Germinal center (tissue), 1 donor: ENCODE results near the gene CILP2.

ENCODE experiments used
- DNase-seq: peaks from one replicate; pipeline ENCODE4 v3.0.0; 2012; ENCODE audit warnings: mixed read lengths, low spot score

Gene CILP2

DNA sequence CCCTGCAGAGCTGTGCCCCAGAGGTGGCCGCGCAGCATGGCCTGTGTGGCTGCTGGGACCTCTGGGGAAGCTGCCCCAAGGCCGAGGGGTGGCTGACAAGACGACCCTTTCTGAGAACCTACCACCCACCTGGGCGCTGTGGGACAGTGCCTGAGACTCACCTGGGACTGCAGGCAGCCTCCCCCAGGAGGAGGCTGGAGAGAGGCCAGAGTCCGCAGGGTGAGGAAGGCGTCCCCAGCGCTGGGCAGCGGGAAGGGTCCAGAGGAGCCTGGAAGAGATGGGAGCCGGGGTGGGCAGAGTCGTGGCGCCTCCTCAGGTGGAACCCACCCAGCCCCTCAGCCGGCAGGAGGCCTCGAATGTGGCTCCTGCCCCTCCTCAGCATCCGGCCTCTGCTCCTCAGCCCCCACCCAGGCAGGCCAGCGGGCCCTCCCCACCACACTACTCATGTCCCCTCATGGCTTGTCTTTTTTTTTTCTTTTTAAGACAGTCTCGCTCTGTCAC is 25.3 kb downstream of the CILP2 start:
- DNase-seq: no peak

DNA sequence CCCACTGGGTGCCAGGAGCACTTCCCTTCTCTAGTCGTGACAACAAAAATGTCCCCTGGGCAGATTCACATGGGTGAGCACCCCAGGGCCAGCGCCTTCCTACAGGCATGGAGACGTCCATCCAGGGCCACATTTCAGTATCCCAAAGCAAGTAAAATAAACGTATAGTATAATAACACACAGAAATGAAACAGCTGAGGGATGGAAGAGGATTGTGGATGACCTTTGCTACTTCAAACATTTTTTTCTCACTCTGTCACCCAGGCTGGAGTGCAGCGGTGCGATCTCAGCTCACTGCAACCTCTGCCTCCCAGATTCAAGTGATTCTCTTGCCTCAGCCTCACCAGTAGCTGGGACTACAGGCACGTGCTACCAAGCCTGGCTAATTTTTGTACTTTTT is 28.2 kb downstream of the CILP2 start:
- no peak for DNase-seq

DNA sequence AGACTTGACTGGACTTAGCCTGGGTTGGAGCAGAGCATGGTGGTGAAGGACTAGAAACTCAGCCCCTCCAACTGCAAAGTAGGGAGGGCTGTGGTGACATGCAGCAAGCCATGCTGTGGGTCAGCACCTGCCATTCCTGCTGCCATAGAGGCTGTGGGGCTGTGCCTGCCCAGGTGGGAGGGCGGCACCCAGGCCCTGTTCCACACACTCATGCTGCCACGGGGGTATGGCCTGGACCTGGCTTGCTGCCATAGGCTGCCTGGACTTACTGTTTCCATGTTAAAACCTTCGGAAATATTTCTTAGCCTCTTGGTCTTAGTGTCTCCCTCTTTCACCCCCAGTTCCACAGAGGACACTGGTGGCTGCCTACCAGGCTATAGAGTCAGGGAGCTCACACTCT is 29.3 kb downstream of the CILP2 start:
- no peak for DNase-seq

DNA sequence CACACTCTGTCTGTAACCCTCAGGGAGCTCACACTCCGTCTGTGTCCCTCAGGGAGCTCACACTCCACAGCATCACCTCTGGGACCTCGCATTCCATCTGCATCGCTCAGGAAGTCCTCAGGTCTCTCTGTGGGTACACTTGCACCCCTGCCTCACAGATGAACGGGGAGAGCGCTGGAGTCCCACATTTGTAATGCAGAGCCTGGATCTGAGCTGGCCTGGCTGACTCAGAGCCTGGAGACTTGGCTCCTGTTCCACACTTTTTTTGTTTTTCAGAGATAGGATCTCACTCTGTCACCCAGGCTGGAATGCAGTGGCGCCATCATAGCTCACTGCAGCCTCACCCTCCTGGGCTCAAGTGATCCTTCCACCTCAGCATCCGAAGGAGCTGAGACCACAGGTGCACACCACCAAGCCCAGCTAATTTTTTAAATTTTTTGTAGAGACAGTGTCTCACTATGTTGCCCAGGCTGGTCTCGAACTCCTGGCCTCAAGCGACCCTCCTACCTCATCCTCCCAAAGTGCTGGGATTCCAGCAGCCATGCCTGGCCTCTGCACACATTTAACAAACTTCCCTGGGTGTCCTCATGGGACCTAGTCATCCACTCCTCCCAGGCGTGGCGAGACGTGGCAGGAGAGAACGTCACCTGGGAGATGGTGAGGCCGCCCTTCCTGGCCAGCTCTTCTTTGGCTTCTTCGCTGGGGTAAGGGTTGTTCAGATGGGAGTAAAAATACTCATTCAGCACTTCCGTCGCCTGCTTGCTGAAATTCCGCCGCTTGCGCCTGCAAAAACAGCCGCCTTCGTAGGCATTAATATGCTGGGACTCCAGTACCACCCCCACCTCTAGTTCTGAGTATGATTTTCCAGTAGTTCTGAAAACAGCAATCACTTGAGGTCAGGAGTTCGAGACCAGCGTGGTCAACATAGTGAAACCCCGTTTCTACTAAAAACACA is 31.0 kb downstream of the CILP2 start:
- no peak for DNase-seq

DNA sequence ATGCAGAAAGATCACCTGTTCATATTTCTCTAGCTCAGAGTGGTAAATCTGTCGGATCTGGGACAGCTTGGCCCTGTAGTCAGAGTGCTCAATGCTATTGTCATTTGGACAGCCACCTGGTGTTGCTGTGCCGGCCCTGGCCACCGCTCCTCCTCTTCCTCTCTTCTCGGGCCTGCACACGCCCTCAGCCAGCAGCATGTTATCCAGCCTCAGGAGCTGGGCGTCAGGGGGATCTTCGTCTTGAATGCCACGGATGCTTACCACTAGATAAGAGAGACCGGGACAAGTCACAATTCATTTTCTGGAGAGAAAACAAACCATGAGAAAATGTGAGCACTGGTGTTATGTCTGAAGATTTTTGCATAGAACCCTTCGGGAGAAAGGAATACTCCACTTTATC is 32.5 kb downstream of the CILP2 start:
- no peak for DNase-seq

DNA sequence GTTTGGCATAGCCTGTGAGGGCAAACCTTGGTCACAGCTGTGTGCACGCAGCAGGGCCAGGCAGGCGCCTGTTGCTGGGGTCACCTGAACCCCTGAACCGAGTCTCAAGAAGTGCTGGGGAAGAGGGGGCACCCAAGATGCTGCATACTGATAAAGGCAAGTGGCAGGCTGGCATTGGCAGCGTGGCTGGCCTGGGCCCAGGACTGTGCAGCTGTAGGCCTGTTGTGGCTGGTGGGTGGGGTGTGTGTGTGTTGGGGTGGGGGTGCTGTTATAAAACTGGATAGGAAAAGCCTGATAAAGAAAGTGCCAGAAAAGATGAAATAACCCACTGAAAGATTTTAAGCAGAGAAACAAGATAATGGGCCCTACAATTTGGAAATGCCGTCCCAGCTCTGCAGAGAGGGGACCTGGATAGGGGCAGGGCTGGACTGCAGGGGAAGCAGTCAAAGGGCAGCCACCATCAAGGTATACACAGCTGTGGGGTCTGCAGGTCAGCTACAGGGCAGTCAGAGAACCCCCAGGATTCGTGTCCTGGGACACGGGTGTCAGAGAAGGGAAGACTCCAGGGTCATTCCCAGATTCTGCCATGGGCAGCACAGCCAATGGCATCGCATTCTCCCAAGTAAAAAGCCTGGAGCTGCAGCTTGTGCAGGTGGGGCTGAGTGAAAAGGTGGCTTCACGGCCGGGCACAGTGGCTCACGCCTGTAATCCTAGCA is 33.2 kb downstream of the CILP2 start:
- no peak for DNase-seq

DNA sequence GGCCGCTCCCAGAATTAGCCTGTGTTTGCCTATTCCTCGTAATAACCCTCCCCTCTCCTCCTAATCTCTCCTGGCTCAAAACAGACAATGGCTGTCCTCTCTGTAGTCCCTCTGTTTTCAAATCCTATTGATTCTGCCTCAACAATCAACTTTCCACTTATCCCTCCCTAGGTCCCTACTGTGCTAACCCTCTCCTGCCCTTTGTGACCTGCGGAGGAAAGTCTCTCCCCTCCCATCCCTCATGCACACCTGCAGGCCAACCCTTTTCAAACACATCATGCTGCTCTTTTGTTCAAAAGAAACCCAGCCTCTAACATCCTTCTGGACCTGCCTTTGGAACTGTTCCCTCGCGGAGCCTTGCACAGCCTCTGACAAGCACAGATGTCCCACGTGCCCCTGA is 37.3 kb downstream of the CILP2 start:
- DNase-seq: no peak

DNA sequence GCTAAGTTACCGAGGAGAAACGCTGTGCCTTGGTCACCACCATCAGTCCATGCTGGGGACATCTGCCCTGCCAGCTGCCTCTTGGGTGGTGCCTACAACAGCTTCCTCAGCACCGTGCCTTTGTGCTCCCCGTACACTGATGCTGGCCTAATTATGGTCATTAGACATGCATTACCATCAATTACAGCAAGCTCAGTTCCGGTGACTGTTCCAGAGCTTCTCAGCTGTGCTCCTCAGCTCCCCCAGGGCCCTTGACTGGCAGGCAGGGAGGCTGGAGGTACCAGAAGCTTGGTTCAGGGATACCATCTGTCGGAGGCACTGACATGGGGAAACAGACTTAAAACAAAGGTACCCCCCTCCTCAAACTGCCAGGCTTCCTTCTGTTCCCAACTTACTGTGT is 40.2 kb downstream of the CILP2 start:
- no peak for DNase-seq

DNA sequence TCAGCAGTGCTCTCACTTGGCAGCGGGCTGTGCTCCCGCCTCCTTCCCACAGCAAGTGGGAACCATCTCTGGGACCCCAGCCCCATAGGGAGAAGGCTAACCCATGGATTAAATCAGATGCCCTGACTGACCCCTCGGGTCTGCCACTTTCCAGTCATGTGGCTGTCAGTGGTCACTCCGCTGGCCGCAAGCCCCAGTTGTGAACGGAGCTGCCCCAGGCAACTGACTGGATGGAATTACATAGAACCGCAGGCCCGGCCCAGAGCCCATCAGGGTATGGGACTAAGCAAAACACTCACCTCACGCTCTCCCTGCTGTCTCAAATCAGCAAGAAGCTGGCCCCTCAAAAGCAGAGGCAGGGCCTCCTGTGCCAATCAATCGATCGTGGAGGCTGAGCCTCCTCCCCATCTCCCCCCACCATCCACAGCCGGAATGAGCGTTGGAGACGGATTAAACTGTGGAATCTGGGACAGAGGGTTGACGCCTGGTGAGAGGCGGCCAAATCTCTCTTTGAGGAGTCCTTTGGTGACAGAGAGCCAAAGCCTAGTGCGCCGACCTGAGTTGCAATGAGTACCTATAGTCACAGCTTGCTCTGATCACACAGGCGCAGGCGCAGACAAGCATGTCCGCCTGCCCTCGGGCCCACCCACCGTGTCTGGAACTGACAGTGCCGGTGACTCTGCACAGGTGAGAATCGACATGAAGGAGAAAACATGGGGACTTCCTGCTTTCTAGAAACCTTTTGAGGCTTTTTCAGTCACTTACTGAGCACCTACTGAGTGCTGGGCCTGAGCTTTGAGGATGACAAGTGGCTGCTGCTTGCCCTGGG is 41.7 kb downstream of the CILP2 start:
- DNase-seq: no peak

DNA sequence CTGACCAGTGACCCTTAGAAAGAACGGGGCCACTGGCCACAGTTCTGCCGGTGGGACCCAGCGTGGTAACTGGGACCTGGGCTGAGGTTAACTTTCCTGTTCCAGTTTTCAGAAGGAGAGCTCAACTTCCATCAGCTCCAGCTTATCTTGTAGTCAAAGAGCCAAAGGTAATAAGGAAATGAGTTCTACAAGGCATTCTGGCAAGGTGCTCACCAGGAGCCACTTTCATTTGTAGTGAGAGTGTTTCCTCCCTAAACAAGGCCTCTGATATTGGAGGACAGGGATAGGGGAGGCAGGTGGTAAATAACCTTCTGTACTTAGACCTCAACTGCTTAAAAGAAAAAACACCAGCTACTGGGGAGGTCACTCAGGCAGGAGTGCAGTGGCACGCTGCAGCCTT is 42.4 kb downstream of the CILP2 start:
- DNase-seq: no peak

DNA sequence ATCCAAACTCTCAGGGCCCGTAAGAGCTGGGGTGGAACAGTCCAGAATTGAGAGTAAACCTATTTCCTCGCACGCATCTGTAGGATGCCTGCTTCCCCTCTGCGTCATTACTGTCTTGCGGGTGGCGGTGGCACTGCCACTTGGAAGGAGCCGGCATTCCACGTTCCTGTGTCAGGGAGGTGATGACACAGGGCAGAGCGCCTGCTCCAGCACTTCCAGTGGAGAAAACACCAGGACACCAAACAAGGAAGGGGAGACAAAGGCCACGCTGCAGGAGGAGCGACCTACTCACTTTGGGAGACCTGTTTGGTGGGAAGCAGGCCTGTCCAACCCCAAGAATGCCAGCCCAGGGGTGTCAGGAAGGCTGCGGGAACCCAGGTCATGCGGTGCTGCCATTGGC is 43.3 kb downstream of the CILP2 start:
- no peak for DNase-seq

DNA sequence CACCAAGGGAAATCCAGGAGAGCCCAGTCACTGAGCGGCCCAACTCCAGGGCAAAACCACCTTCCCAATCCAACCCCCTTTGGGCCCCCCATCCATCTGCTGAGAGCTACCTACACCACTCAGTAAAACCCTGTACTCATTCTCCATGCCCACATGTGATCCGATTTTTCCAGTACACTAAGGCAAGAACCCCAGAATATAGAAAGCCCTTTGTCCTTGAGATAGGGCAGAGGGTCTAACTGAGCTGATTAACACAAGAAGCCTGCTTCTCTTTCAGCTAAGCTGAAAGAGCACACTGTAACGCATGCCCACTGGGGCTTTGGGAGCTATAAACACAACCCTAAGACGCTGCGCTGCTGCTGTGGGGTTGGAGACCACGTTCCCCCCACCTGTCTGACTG is 44.4 kb downstream of the CILP2 start:
- no peak for DNase-seq

DNA sequence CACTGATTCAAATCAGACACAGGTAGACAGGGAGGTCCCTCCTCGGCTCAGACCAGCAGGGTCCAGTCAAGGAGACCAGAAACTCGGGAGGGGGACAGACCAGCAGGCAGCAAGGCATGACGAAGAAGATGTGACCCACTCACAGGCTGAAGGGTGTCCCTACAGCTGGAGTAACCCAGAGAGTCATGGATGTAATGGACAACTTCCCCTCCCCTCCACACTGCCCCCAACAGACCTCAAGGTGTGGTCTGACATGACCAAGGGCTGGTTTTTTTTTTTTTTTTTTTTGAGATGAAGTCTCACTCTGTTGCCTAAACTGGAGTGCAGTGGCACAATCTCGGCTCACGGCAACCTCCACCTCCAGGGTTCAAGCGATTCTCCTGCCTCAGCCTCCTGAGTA is 46.3 kb downstream of the CILP2 start:
- DNase-seq: no peak

DNA sequence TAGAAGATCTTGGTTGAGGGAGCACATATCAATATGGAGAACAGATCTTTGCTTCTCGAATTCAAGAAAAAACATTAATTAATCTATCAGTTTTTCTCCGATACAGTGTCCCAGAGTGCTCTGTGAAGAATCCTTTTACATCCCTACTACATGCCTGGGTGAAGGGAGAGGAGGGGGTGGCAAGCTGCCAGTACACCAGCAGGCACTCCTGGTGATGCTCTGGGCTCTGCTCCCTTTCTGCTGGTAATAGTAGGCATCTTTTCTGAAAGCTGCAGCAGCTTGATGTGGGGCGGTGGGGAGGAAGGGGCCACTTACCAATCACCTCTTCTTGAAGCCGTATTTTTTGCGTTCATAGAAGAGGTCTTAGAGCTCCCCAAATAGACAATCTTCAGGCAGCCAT is 49.7 kb downstream of the CILP2 start:
- no peak for DNase-seq

DNA sequence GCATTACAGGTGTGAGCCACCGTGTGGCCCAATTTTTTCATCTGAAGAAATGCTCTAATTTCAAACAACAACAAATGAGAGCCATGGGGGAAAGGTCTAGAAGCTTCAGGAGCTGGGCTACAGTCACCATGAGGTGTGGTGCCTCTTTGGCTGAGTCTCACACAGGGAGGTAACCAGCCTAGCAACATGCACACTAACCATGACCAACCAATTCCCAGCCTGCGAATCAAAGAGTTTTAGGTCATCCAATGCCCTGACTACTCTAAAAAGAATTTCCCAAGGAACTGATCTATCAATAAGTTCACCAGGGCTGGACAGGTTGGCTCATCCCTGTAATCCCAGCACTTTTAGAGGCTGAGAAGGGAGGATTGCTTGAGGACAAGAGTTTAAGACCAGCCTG is 50.5 kb downstream of the CILP2 start:
- no peak for DNase-seq

DNA sequence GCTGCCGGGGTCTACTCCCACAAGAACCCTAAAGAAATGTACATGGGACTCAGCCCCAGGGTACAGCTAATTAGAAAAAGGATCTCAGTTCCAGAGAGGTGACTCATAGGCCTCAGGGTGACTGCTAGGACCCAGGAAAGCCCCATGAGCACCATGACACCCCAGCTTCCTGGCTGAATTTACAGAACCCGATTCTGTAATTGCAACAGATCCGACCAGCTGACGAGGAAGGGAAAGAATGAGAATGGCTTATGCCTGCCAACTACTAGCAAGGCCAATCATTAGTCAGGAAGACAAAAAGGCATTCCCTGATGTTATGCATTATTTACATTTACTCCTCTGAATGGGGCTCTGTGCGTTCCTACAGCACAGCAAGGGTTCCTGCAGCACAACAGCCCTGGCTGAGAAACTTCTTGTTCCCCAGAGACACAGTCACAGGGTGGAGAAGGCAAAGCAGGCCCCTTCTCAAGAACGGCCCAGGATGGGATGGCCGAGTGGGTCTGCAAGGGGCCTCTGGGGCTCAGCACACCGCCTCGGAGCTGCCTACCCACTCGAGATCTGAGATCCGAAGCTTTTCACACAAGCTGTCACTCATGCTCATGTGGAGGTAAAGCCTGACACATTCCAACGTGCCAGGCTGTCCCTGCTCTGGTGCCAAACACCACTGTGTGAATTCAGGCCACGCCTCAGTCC is 53.2 kb downstream of the CILP2 start:
- DNase-seq: peak; percentile 58

DNA sequence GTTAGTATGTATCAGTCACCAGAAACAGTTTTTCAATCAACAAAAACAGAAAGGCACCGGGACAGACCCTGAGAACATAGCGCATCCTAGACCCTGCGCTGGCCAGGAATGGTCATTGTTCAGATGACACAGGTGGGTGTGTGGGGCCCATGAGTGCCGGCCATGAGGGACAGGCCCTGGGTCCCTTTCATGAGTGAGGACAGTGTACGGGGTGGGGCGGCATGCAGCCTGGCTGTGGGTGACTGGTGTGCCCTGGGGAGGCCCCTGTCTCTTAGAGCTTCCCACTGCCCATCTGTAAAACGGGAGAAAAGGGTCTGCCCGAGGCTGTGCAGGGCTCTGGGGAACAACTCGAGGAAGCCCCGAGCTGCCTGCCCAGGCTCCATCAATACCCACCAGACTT is 54.6 kb downstream of the CILP2 start:
- DNase-seq: no peak

DNA sequence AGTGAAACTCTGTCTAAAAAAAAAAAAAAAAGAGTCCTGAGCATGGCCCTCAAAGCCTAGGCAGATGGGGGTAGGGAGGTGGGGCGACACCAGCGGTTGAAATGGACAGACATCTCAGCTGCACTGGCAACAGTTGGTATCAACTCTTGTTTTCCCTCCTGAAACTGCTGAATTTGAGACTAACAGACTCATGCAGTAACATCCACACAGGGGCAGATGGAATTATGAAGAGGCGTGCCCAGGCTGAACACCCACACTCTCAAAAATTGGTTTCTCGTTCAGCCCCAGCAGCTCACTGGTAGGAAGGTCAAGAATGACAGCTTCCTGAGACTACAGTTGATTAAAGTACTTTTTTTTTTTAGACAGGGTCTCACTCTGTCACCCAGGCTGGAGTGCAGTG is 56.3 kb downstream of the CILP2 start:
- no peak for DNase-seq

DNA sequence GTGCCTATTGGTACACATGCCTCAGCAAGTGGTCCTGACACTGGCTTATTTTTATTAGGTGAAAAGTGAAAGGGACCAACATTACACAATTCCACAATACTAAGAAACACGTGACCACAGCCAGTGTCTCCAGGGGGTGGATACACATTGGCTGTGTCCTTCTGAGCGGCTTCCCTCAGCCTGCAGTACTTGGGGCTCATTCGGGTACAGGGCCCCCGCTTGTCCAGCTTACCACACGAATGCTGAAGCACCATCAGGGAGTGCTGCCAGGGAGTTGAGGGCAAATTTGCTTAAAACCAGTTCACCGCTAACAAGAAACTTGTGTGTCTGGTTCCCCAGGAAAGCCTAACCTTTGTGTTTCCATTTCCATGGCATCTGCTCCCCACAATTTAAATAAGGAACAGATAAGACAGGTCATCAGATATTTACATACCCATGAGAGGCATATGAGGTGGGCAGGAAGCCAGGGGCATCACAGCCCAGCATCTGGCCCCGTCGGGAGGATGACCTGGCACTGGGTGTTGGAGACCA is 57.2 kb downstream of the CILP2 start:
- DNase-seq: peak; percentile 29
